DMS 273 (cell line): ENCODE data around the gene DNAJC25.
"Not testable (repeated sequence)": the region's sequence is repeated elsewhere in the genome, so short reads cannot be mapped to it uniquely, and the experiment has no call there.

Experiments
- DNase-seq: peaks from one replicate; lab custom pipeline; 2025; ENCODE audit not compliant: unreplicated experiment; lab: John Stamatoyannopoulos, UW

DNAJC25 gene

DNA sequence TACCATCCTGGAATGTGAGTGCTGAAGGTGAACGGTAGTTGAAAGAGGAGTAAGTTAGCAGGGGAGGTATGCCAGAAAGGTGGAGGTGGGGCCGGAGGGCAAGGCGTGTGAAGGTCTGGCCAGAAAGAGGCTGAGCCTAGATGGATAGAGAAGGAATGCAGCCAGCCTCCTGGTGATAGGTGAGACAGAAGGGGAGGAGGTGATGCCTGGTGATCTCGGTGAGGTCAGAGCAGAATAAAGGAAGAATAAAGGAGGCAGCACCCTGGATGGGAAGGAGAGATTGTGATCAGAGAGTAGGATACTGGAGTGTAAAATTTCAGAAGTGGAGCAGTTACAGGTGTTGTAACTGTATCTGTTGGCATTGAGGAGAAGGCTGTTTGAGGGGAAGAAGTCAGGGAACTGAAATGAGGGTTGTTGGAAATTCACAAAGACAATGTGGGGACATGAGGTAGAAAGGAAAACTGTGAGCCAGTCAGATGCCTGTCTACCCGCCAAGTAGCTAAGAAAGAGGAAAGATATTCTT lies 32.2 kb downstream of the DNAJC25 start:
- no peak for DNase-seq

DNA sequence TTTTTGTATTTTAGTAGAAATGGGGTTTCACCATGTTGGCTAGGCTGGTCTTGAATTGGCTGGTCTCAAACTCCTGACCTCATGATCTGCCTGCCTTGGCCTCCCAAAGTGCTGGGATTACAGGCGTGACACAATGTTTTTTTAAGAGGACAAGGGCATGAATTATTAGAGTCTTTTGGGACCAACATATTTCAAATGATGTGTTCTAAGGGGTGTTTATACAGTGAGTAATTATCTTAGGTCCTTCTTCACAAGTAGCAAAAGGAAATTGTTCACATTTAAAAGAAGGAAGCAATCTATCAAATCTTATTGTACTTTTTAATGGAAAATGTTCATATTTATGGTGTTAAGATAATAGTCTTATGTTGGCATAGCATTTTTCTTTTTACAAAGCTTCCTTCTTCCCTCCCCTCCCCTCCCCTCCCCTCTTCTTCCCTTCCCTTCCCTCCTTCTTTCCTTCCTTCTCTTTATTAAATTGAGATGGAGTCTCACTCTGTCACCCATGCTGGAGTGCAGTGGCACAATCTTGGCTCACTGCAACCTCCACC lies 37.0 kb downstream of the DNAJC25 start:
- no peak for DNase-seq

DNA sequence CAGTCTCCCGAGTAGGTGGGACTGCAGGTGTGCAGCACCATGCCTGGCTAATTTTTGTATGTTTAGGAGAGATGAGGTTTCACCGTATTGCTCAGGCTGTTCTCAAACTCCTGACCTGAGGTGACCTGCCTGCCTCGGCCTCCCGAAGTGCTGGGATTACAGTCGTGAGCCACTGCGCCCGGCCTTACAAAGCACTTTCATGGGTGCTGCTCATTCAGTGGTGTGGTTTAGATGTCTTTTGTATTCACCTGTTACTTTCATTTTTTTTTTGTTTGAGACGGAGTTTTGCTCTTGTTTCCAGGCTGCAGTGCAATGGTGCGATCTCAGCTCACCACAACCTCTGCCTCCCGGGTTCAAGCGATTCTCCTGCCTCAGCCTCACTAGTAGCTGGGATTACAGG lies 37.5 kb downstream of the DNAJC25 start:
- not testable (repeated sequence) for DNase-seq

DNA sequence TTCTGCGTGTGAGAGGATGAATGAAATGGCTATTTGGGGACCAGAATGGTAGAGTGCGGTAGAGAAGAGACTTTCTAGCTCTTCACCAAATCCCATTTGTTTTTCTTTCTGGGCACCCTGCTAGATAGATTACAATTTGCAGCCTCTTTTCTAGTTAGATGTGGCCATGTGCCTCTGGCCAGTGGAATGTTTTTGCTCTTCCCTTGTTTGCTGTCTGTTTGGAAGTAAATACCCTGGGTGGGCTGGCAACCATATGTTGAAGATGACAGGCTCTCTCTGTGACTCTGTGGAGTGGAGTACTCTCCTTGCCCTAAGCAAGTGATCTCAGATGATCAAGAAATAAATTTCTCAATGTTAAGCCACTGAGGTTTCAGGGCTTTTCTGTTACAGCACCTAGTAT lies 43.2 kb downstream of the DNAJC25 start:
- no peak for DNase-seq

DNA sequence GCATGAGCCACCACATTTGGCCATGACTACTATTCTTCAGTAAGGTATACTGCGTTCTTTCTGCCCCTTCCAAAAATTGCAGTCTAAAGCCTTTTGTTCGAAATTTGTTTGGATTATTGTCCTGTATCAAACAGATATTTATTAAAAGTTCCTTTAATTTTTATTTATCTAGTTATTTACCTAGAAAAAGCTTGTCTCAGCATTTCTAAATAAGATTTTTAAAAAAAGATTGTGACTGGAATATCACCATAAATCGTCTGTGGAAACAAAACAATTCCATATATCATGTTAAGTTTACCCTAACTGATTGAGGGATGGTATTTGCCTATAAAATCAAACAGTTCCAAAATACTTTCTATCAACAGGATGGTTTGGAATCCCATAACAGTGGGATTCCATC lies 45.0 kb downstream of the DNAJC25 start:
- no peak for DNase-seq

DNA sequence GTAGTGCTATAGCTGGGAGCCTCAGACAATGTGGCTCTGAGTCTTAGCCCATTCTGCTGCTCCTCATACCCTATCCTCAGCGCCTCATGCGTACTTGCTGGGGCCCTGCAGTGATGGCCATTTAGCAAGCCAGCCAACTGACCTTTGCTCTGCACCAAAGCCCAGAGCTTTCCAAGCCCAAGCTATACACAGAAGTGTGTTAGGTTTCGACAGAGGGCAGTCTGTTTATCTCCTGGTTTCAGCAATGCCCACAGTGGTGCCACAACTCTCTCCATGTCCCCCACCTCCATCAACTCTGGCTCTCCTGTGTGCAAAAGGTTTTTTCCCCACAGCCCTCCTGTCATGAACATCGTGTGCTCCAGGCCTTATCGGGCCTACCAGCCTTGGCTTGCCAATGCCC lies 47.2 kb downstream of the DNAJC25 start:
- DNase-seq, result no peak

DNA sequence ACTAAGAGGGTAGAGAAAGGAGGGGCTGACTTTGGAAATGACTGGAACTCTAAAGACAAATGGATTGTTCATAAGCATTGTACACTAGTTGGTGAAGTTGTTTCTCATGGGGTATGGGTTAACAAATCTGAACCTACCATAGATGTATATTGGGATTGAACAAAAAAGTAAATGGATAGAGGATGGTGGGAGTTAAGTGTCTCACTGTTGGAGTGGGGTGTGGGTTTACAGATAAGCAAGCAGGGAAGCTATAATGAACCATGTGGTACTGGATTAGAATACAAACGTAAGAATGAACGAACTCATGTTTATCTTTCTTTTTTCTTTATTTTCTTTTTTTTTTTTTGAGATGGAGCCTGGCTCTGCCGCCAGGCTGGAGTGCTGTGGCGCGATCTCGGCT lies 48.1 kb downstream of the DNAJC25 start:
- no peak for DNase-seq

DNA sequence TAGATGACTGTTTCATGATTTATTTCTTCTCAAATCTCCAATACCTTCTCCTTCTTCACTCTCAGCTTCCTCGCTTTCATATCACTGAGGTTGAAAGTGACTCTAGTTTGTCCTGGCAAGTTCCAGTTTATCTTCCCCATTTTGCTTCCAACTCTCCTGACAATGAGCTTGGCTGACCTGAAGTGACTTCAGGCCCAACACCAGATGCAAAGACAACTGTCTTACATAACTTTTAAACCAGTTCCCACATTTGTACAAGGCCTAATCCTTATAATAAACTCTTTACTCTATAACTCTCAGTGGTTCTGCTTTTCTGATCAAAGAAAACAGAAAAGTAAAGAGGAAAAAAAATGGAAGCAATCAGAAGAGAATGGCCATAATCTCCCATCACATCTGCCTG lies 52.3 kb downstream of the DNAJC25 start:
- no peak for DNase-seq

DNA sequence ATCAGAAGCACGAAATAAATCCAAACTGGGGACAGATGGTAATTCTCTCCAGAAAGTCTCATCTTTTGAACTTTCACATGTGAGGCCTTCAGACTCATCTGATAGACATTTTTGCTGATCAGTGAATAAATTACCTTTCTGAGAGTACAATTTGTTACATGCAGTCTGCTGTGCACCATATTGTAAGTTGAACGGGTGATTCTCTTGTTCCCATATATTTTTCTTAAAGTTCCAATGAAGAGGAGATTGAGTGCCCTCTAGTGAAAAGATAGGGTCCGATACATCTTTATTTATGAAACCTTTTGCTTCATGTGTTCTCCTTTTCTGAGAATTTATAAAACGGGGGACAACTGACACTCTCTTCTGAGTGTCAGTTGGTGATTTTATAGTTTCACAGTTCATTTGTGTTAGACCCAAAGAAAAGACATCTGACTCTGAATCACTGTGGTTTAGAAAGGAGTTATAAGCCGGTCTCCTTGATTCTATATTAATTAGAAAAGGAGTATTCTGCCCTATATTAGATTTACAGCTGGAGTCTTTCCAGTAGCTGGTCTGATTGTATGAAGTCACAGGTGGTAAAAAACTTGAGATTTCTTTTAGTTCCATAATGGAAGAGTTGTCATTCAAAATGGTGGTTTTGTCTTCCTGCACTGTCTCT lies 60.7 kb downstream of the DNAJC25 start:
- peak; percentile 62 for DNase-seq

DNA sequence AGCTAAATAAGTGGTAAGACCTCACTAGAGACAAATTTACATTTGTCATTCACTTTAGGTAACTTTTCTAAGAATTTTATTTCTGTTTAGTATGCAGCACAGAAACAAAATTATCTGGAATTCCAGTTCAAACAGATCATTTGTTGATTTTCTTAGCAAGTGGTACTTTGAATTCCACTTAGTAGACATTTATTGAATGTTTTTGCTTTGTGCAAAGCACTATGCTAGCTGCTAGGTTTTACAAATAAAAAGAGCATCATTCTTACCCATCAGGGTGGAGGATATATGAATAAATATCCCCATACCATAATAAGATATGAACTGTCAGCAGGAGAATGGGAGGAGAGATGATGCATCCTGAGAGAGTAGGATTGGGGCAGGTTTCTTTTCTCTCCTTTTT lies 65.7 kb downstream of the DNAJC25 start:
- DNase-seq, result no peak

DNA sequence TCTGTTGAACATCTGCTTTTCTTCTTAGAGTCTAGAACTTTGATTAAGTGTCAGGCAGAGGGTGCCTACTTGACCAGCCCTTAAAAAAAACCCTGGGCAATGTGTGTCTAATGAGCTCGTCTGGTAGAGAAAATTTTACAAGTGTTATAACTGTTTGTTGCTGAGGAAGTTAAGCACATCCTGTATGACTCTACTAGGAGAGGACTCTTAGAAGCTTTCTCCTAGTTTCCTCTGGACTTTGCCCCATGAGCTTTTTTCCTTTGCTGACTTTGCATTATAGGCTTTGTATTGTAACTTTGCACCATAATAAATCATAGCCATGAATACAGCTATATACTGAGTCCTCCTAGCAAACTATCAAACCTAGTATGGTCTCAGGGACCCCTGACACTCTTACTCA lies 69.6 kb downstream of the DNAJC25 start:
- no peak for DNase-seq
